SK-N-SH treated with all-trans-retinoic acid at 6 μM for 48 hours (cell line): ENCODE data around the gene CTDSP1.

ENCODE experiments used
- ATAC-seq: fragments of 200-7000 bp; cut with Tn5 transposase; 3 replicates; pipeline ENCODE4 v1.9.1; 2020; ENCODE audit warnings: mild to moderate bottlenecking, moderate library complexity
- ARNTL ChIP-seq: fragments of 450-650 bp; formaldehyde crosslinking; IDR thresholded peaks from 2 replicates; pipeline ENCODE4 v1.5.0; 2020; ENCODE audit warnings: low read depth, mild to moderate bottlenecking, moderate library complexity, borderline replicate concordance
- BACH2 ChIP-seq: fragments of 250-450 bp; sonication (Bioruptor Pico); IDR thresholded peaks from 2 replicates; pipeline ENCODE4 v1.9.0; 2021; ENCODE audit warnings: mild to moderate bottlenecking, borderline replicate concordance
- CSDC2 ChIP-seq: fragments of 250-450 bp; sonication (Bioruptor Pico); IDR thresholded peaks from 2 replicates; pipeline ENCODE4 v1.5.0; 2020; ENCODE audit warnings: mild to moderate bottlenecking, moderate library complexity
- ESRRG ChIP-seq: fragments of 250-450 bp; sonication (Bioruptor Pico); IDR thresholded peaks from 2 replicates; pipeline ENCODE4 v1.6.1; 2021; ENCODE audit warnings: mild to moderate bottlenecking
- GLIS3 ChIP-seq: fragments of 250-450 bp; sonication (Bioruptor Pico); IDR thresholded peaks from 2 replicates; pipeline ENCODE4 v1.5.0; 2020; ENCODE audit warnings: mild to moderate bottlenecking, moderate library complexity
- OSR1 ChIP-seq: fragments of 250-450 bp; sonication (Bioruptor Pico); IDR thresholded peaks from 2 replicates; pipeline ENCODE4 v1.8.0; 2022; ENCODE audit warnings: moderate library complexity, mild to moderate bottlenecking, inconsistent platforms
- RARB ChIP-seq: fragments of 250-450 bp; sonication (Bioruptor Pico); IDR thresholded peaks from 2 replicates; pipeline ENCODE4 v1.8.0; 2021; ENCODE audit warnings: mild to moderate bottlenecking, moderate library complexity
- SNAI2 ChIP-seq: fragments of 250-450 bp; sonication (Bioruptor Pico); IDR thresholded peaks from 2 replicates; pipeline ENCODE4 v1.5.0; 2020; ENCODE audit warnings: mild to moderate bottlenecking, moderate library complexity
- TCF4 ChIP-seq: fragments of 250-450 bp; sonication (Bioruptor Pico); IDR thresholded peaks from 2 replicates; pipeline ENCODE4 v1.8.0; 2021; ENCODE audit warnings: mild to moderate bottlenecking, moderate library complexity, borderline replicate concordance
- TOX ChIP-seq: fragments of 250-450 bp; sonication (Bioruptor Pico); IDR thresholded peaks from 2 replicates; pipeline ENCODE4 v1.8.0; 2021; ENCODE audit warnings: mild to moderate bottlenecking, moderate library complexity, borderline replicate concordance
- ZC3H10 ChIP-seq: fragments of 250-450 bp; sonication (Bioruptor Pico); IDR thresholded peaks from 2 replicates; pipeline ENCODE4 v1.5.1; 2021; ENCODE audit warnings: mild to moderate bottlenecking, moderate library complexity
- ZFP3 ChIP-seq: fragments of 250-450 bp; sonication (Bioruptor Pico); IDR thresholded peaks from 2 replicates; pipeline ENCODE4 v1.5.0; 2020; ENCODE audit warnings: mild to moderate bottlenecking, moderate library complexity
- ZFP30 ChIP-seq: fragments of 450-650 bp; formaldehyde crosslinking; IDR thresholded peaks from 2 replicates; pipeline ENCODE4 v1.5.0; 2022; ENCODE audit warnings: mild to moderate bottlenecking, moderate library complexity
- ZNF565 ChIP-seq: fragments of 450-650 bp; formaldehyde crosslinking; conservative IDR thresholded peaks from 2 replicates; pipeline ENCODE4 v1.5.0; 2020; ENCODE audit warnings: low read depth, mild to moderate bottlenecking, moderate library complexity
- ZNF70 ChIP-seq: fragments of 450-650 bp; formaldehyde crosslinking; IDR thresholded peaks from 2 replicates; pipeline ENCODE4 v1.5.0; 2020; ENCODE audit warnings: mild to moderate bottlenecking, moderate library complexity
- ZNF8 ChIP-seq: fragments of 450-650 bp; formaldehyde crosslinking; IDR thresholded peaks from 2 replicates; pipeline ENCODE4 v1.5.0; 2020; ENCODE audit warnings: mild to moderate bottlenecking, moderate library complexity
- TF ChIP-seq, protein P1 (sequence below): fragments of 250-450 bp; sonication (Bioruptor Pico); IDR thresholded peaks from 2 replicates; pipeline ENCODE4 v1.5.1; 2020; ENCODE audit warnings: low read depth, mild to moderate bottlenecking, moderate library complexity
- TF ChIP-seq, protein P2 (sequence below): fragments of 250-450 bp; sonication (Bioruptor Pico); IDR thresholded peaks from 2 replicates; pipeline ENCODE4 v1.8.0; 2021; ENCODE audit warnings: low read depth, mild to moderate bottlenecking, moderate library complexity, borderline replicate concordance
- TF ChIP-seq, protein P3 (sequence below): fragments of 250-450 bp; sonication (Bioruptor Pico); IDR thresholded peaks from 2 replicates; pipeline ENCODE4 v1.8.0; 2020; ENCODE audit warnings: mild to moderate bottlenecking, moderate library complexity, borderline replicate concordance
- TF ChIP-seq, protein P4 (sequence below): fragments of 250-450 bp; sonication (Bioruptor Pico); IDR thresholded peaks from 2 replicates; pipeline ENCODE4 v1.5.0; 2020; ENCODE audit warnings: mild to moderate bottlenecking, moderate library complexity
- TF ChIP-seq, protein P5 (sequence below): fragments of 250-450 bp; sonication (Bioruptor Pico); IDR thresholded peaks from 2 replicates; pipeline ENCODE4 v1.5.1; 2021; ENCODE audit warnings: mild to moderate bottlenecking, moderate library complexity

The CTDSP1 gene

DNA sequence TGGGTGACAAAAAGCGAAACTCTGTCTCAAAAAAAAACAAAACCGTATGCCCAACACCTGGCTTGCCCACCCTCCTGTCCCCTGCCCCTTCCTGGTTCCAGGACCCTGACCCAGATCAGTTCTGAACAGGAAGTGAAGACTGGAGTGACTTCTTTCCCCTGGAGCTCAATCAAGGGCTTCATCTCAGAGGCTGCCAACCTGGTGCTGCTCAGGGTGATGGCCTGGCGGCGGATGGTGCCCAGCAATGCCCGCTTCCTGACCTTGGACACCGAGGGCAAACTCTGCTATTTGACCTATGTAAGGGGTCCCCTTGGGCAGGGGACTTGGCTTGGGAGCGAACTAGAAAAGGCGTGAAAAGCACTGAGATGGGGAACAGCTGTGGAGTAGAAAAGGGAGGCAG is 37.1 kb upstream of the CTDSP1 start (continued):
- TF ChIP-seq, protein P1, sequence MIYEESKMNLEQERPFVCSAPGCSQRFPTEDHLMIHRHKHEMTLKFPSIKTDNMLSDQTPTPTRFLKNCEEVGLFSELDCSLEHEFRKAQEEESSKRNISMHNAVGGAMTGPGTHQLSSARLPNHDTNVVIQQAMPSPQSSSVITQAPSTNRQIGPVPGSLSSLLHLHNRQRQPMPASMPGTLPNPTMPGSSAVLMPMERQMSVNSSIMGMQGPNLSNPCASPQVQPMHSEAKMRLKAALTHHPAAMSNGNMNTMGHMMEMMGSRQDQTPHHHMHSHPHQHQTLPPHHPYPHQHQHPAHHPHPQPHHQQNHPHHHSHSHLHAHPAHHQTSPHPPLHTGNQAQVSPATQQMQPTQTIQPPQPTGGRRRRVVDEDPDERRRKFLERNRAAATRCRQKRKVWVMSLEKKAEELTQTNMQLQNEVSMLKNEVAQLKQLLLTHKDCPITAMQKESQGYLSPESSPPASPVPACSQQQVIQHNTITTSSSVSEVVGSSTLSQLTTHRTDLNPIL (CRISPR knock-in tag) = no peak
- TF ChIP-seq ZNF8 (no peak), ZNF70 (CRISPR knock-in tag) (no peak), CSDC2 (CRISPR knock-in tag) (no peak), OSR1 (CRISPR knock-in tag) (no peak), ARNTL (no peak), GLIS3 (CRISPR knock-in tag) (no peak)

DNA sequence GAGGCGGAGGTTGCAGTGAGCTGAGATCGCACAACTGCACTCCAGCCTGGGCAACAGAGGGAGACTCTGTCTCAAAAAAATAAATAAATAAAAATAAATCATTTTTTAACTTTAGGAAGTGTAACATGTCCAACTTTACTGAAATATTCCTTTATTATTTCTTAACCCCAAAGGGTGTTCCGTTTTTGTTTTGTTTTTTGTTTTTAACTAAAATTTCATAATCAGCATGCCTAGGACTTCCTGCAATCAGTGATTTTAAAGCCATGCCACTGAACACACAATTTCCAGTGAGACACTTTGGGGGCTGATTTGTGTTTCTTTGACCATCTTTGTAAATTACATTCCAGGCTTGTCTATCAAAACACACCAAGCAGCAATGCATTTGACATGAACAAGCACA is 35.9 kb upstream of the CTDSP1 start:
- ATAC-seq = no peak

DNA sequence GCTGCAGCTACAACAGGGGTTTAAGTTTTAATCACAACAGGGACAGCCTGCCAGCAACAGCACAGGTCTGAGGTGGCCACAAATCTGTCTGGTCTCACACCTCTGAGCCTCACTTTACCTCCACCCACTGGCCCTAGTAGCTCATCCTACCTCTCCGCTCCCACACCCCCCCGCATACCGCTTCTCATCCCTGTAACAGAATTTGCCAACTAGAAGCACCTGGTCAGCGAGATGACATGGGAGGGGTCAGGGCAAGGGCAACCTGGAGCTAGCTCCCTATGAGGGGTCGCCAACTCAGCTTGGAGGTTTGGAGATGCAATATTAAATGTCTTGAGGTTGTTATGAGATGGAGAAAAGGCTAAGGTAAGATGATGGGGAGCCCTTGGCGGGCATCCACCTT is 35.5 kb upstream of the CTDSP1 start:
- ATAC-seq = no peak
- TF ChIP-seq SNAI2 (no peak), ZFP30 (CRISPR knock-in tag) (no peak), BACH2 (CRISPR knock-in tag) (no peak), ZC3H10 (no peak), ZFP3 (CRISPR knock-in tag) (no peak), ZNF565 (CRISPR knock-in tag) (no peak), OSR1 (CRISPR knock-in tag) (no peak), ZNF8 (no peak)
- TF ChIP-seq, protein P2, sequence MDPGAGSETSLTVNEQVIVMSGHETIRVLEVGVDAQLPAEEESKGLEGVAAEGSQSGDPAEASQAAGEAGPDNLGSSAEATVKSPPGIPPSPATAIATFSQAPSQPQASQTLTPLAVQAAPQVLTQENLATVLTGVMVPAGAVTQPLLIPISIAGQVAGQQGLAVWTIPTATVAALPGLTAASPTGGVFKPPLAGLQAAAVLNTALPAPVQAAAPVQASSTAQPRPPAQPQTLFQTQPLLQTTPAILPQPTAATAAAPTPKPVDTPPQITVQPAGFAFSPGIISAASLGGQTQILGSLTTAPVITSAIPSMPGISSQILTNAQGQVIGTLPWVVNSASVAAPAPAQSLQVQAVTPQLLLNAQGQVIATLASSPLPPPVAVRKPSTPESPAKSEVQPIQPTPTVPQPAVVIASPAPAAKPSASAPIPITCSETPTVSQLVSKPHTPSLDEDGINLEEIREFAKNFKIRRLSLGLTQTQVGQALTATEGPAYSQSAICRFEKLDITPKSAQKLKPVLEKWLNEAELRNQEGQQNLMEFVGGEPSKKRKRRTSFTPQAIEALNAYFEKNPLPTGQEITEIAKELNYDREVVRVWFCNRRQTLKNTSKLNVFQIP (CRISPR knock-in tag) = no peak
- TF ChIP-seq, protein P3, sequence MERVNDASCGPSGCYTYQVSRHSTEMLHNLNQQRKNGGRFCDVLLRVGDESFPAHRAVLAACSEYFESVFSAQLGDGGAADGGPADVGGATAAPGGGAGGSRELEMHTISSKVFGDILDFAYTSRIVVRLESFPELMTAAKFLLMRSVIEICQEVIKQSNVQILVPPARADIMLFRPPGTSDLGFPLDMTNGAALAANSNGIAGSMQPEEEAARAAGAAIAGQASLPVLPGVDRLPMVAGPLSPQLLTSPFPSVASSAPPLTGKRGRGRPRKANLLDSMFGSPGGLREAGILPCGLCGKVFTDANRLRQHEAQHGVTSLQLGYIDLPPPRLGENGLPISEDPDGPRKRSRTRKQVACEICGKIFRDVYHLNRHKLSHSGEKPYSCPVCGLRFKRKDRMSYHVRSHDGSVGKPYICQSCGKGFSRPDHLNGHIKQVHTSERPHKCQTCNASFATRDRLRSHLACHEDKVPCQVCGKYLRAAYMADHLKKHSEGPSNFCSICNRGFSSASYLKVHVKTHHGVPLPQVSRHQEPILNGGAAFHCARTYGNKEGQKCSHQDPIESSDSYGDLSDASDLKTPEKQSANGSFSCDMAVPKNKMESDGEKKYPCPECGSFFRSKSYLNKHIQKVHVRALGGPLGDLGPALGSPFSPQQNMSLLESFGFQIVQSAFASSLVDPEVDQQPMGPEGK (CRISPR knock-in tag) = no peak

More for the DNA sequence above, 35.9 kb upstream of the CTDSP1 start:
- TF ChIP-seq ZC3H10 (no peak), TOX (CRISPR knock-in tag) (no peak), CSDC2 (CRISPR knock-in tag) (no peak), TCF4 (CRISPR knock-in tag) (no peak), ARNTL (no peak), ZNF70 (CRISPR knock-in tag) (no peak), ZNF8 (no peak)
- TF ChIP-seq, protein P4, sequence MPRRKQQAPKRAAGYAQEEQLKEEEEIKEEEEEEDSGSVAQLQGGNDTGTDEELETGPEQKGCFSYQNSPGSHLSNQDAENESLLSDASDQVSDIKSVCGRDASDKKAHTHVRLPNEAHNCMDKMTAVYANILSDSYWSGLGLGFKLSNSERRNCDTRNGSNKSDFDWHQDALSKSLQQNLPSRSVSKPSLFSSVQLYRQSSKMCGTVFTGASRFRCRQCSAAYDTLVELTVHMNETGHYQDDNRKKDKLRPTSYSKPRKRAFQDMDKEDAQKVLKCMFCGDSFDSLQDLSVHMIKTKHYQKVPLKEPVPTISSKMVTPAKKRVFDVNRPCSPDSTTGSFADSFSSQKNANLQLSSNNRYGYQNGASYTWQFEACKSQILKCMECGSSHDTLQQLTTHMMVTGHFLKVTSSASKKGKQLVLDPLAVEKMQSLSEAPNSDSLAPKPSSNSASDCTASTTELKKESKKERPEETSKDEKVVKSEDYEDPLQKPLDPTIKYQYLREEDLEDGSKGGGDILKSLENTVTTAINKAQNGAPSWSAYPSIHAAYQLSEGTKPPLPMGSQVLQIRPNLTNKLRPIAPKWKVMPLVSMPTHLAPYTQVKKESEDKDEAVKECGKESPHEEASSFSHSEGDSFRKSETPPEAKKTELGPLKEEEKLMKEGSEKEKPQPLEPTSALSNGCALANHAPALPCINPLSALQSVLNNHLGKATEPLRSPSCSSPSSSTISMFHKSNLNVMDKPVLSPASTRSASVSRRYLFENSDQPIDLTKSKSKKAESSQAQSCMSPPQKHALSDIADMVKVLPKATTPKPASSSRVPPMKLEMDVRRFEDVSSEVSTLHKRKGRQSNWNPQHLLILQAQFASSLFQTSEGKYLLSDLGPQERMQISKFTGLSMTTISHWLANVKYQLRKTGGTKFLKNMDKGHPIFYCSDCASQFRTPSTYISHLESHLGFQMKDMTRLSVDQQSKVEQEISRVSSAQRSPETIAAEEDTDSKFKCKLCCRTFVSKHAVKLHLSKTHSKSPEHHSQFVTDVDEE (CRISPR knock-in tag) = no peak
- TF ChIP-seq, protein P5, sequence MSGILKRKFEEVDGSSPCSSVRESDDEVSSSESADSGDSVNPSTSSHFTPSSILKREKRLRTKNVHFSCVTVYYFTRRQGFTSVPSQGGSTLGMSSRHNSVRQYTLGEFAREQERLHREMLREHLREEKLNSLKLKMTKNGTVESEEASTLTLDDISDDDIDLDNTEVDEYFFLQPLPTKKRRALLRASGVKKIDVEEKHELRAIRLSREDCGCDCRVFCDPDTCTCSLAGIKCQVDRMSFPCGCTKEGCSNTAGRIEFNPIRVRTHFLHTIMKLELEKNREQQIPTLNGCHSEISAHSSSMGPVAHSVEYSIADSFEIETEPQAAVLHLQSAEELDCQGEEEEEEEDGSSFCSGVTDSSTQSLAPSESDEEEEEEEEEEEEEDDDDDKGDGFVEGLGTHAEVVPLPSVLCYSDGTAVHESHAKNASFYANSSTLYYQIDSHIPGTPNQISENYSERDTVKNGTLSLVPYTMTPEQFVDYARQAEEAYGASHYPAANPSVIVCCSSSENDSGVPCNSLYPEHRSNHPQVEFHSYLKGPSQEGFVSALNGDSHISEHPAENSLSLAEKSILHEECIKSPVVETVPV = no peak

DNA sequence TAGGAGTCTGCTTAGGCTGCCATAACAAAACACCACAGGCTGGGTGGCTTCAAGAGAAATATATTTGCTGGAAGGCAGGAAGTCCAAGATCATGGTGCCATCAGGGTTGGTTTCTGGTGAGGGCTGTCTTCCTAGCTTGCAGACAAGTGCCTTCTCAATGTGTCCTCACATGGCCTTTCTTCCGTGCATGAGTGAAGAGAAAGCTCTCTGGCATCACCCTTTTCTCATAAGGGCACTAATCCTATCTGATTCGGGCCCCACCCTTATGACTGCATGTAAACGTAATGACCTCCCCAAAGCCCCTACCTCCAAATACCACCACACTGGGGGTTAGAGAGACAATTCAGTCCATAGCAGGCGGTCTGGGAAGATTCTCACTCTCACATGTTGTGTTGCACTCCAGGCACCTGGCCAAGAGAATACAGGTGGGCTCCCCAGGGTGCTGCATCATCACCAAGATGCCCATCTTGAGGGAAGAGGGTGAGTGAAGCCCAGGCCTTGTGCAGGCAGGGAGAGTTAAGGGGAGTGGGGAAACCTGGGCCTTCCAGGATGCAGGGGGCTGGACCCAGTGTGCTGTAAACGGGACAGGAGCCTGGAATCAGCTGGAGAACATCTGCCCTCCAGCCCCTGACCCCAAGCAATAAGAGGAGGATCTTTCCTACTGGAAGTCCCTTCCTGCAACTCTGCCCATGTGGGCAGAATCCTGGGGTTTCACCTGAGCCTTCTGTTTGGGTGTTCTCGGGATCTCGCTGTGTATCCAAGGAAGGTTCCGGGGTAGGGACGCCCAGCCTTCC is 32.9 kb upstream of the CTDSP1 start:
- TF ChIP-seq, protein P4 (CRISPR knock-in tag) = no peak
- TF ChIP-seq TCF4 (CRISPR knock-in tag) (no peak), CSDC2 (CRISPR knock-in tag) (no peak), RARB (CRISPR knock-in tag) (no peak), ESRRG (CRISPR knock-in tag) (no peak), SNAI2 (no peak), ZFP3 (CRISPR knock-in tag) (no peak)
- TF ChIP-seq, protein P2 (CRISPR knock-in tag) = no peak
- TF ChIP-seq, all 23 proteins: peak for 0
- ATAC-seq = no peak
